H9 (cell line): ENCODE data around the gene LTB4R. TPM values are rescaled to one million over a fixed set of nuclear protein-coding genes. Genes with fewer than 3 reads are reported as not detected.
A peak's percentile ranks its signal among the peaks of the same experiment; 100 is the strongest.

Experiments
- DNase-seq: peaks from one replicate; pipeline ENCODE4 v3.0.0-alpha.2; 2017
- H2AFZ ChIP-seq: one replicate; pipeline ENCODE4 v1.6.1; 2013; ENCODE audit warnings: mild to moderate bottlenecking, low read length, control low read depth, moderate library complexity
- H2AK5ac ChIP-seq: 2 replicates; pipeline ENCODE4 v1.6.1; 2013; ENCODE audit warnings: low read length, control low read depth, mixed read lengths; ENCODE audit not compliant: insufficient read length
- H2BK120ac ChIP-seq: one replicate; pipeline ENCODE4 v1.6.1; 2013; ENCODE audit warnings: low read depth, mild to moderate bottlenecking, low read length, control low read depth, inconsistent platforms; ENCODE audit not compliant: poor library complexity, severe bottlenecking
- H2BK12ac ChIP-seq: 2 replicates; pipeline ENCODE4 v1.6.1; 2013; ENCODE audit warnings: low read length, control low read depth, mixed read lengths, low read depth; ENCODE audit not compliant: insufficient read length
- H2BK15ac ChIP-seq: 2 replicates; pipeline ENCODE4 v1.6.1; 2013; ENCODE audit warnings: low read depth, low read length, control low read depth
- H2BK20ac ChIP-seq: one replicate; pipeline ENCODE4 v1.6.1; 2013; ENCODE audit warnings: low read depth, mild to moderate bottlenecking, low read length, control low read depth, inconsistent platforms; ENCODE audit not compliant: poor library complexity, severe bottlenecking
- H2BK5ac ChIP-seq: 2 replicates; pipeline ENCODE4 v1.6.1; 2013; ENCODE audit warnings: low read length, control low read depth, mixed read lengths; ENCODE audit not compliant: insufficient read length
- H3K14ac ChIP-seq: 2 replicates; pipeline ENCODE4 v1.6.1; 2013; ENCODE audit warnings: low read length, control low read depth; ENCODE audit not compliant: insufficient read depth
- H3K18ac ChIP-seq: 2 replicates; pipeline ENCODE4 v1.6.1; 2013; ENCODE audit warnings: low read depth, mild to moderate bottlenecking, mixed read lengths, low read length, control low read depth; ENCODE audit not compliant: insufficient read length
- H3K23ac ChIP-seq: 2 replicates; pipeline ENCODE4 v1.6.1; 2013; ENCODE audit warnings: low read length, control low read depth, mixed read lengths, low read depth; ENCODE audit not compliant: insufficient read length
- H3K23me2 ChIP-seq: 2 replicates; pipeline ENCODE4 v1.6.1; 2013; ENCODE audit warnings: low read depth, mild to moderate bottlenecking, mixed read lengths, low read length, control low read depth; ENCODE audit not compliant: insufficient read length, poor library complexity, severe bottlenecking
- H3K27ac ChIP-seq: 2 replicates; pipeline ENCODE4 v1.5.1; 2013; ENCODE audit warnings: low read length, control low read depth, mixed read lengths, low read depth; ENCODE audit not compliant: insufficient read length
- H3K27me3 ChIP-seq: 2 replicates; pipeline ENCODE4 v1.6.1; 2013; ENCODE audit warnings: low read length, control low read depth, inconsistent platforms; ENCODE audit not compliant: insufficient read depth
- H3K4ac ChIP-seq: 2 replicates; pipeline ENCODE4 v1.6.1; 2013; ENCODE audit warnings: low read depth, mild to moderate bottlenecking, control low read depth, inconsistent platforms, low read length, moderate library complexity
- H3K4me1 ChIP-seq: 2 replicates; pipeline ENCODE4 v1.6.1; 2013; ENCODE audit warnings: low read length, control low read depth, inconsistent platforms; ENCODE audit not compliant: insufficient read depth
- H3K4me2 ChIP-seq: 2 replicates; pipeline ENCODE4 v1.6.1; 2013; ENCODE audit warnings: low read length, control low read depth, mixed read lengths; ENCODE audit not compliant: insufficient read length, insufficient read depth
- H3K56ac ChIP-seq: 2 replicates; pipeline ENCODE4 v1.6.1; 2013; ENCODE audit warnings: low read depth, mild to moderate bottlenecking, mixed read lengths, low read length, control low read depth; ENCODE audit not compliant: insufficient read length
- H3K79me1 ChIP-seq: 2 replicates; pipeline ENCODE4 v1.6.1; 2013; ENCODE audit warnings: low read depth, mild to moderate bottlenecking, moderate library complexity, low read length, control low read depth, inconsistent platforms; ENCODE audit not compliant: insufficient read depth, poor library complexity, severe bottlenecking
- H3K79me2 ChIP-seq: 2 replicates; pipeline ENCODE4 v1.6.1; 2013; ENCODE audit warnings: low read length, control low read depth, inconsistent platforms; ENCODE audit not compliant: insufficient read depth
- H3K9ac ChIP-seq: 2 replicates; pipeline ENCODE4 v1.6.1; 2013; ENCODE audit warnings: low read length, control low read depth, mixed read lengths; ENCODE audit not compliant: insufficient read length; ENCODE audit errors: extremely low read depth
- H3K9me3 ChIP-seq: one replicate; pipeline ENCODE4 v1.6.1; 2013; ENCODE audit warnings: low read depth, low read length, inconsistent platforms; ENCODE audit not compliant: control insufficient read depth
- H3T11ph ChIP-seq: one replicate; pipeline ENCODE4 v1.6.1; 2013; ENCODE audit warnings: mild to moderate bottlenecking, low read length, control low read depth, inconsistent platforms
- H4K20me1 ChIP-seq: one replicate; pipeline ENCODE4 v1.6.1; 2013; ENCODE audit not compliant: control insufficient read depth, insufficient read length, insufficient read depth
- H4K5ac ChIP-seq: 2 replicates; pipeline ENCODE4 v1.6.1; 2013; ENCODE audit warnings: low read depth, mild to moderate bottlenecking, mixed read lengths, low read length, control low read depth; ENCODE audit not compliant: insufficient read length
- H4K8ac ChIP-seq: replicated peaks from 2 replicates; pipeline ENCODE4 v1.6.1; 2013; ENCODE audit warnings: low read length, control low read depth, mixed read lengths, low read depth; ENCODE audit not compliant: insufficient read length
- H4K91ac ChIP-seq: 2 replicates; pipeline ENCODE4 v1.6.1; 2013; ENCODE audit warnings: low read depth, mild to moderate bottlenecking, moderate library complexity, mixed read lengths, low read length, control low read depth; ENCODE audit not compliant: insufficient read length
- H3K27ac Mint-ChIP-seq, 3 experiments: 2 replicates in 2 of 3; 3 replicates in 1 of 3; pipeline ENCODE4 v1.8.0; 2020 to 2021; ENCODE audit warnings: mixed read lengths in 3 of 3, mild to moderate bottlenecking in 1 of 3, moderate library complexity in 1 of 3
- H3K27me3 Mint-ChIP-seq: 2 replicates; pipeline ENCODE4 v1.8.0; 2021; ENCODE audit warnings: low read depth, mild to moderate bottlenecking, moderate library complexity, mixed read lengths
- H3K36me3 Mint-ChIP-seq, 3 experiments: 2 replicates in 2 of 3; 3 replicates in 1 of 3; pipeline ENCODE4 v1.8.0; 2020 to 2021; ENCODE audit warnings: low read depth in 3 of 3, mixed read lengths in 3 of 3; ENCODE audit not compliant: insufficient read depth in 1 of 3
- H3K4me1 Mint-ChIP-seq, 2 experiments: 2 replicates each; pipeline ENCODE4 v1.8.0; 2020; ENCODE audit warnings: mixed read lengths in 2 of 2
- H3K4me3 Mint-ChIP-seq, 2 experiments: 2 replicates in 1 of 2; 3 replicates in 1 of 2; pipeline ENCODE4 v1.8.0; 2020 to 2021; ENCODE audit warnings: mild to moderate bottlenecking in 2 of 2, mixed read lengths in 2 of 2, moderate library complexity in 1 of 2
- H3K9me3 Mint-ChIP-seq, 2 experiments: 2 replicates in 1 of 2; 3 replicates in 1 of 2; pipeline ENCODE4 v1.8.0; 2020; ENCODE audit warnings: mild to moderate bottlenecking in 2 of 2, mixed read lengths in 2 of 2, moderate library complexity in 1 of 2
- CTCF ChIP-seq: fragments of 200-600 bp; sonication (generic); conservative IDR thresholded peaks from 3 replicates; pipeline ENCODE4 v1.8.0; 2021; ENCODE audit warnings: antibody characterized with exemption, mild to moderate bottlenecking
- WGBS: extraction: QIAGEN DNeasy Blood & Tissue Kit; methylation state at CpG from one replicate; pipeline ENCODE4 v1.1.7; 2013; ENCODE audit warnings: missing lambda C conversion rate, low lambda C conversion rate, mixed read lengths; ENCODE audit not compliant: insufficient read length; ENCODE audit errors: extremely low coverage; 5-methylcytosine and 5-hydroxymethylcytosine counted together
- total RNA-seq: library from RNA; stranded (reverse); gene quantifications from 2 replicates; pipeline ENCODE4 v1.2.1, GENCODE V29; 2021

Gene LTB4R
- total RNA-seq, 1 experiment from 2014 or later: 8.9 TPM

- Histone ChIP-seq H3K4ac (no peak overlapping the region), H2AFZ (no peak overlapping the region), H4K91ac (no peak overlapping the region), H4K8ac (no peak overlapping the region), H3K23ac (no peak overlapping the region), H3K79me2 (peaks cover 4% of the 10 kb centered on the region; the same call in 1 of the 2 replicates), H3K79me1 (peaks cover 3% of the 10 kb centered on the region), H2BK20ac (no peak overlapping the region), H3T11ph (no peak overlapping the region), H4K5ac (no peak overlapping the region), H3K4me1 (peaks cover 4% of the 10 kb centered on the region; the same call in 1 of the 2 replicates), H3K27ac (no peak overlapping the region), H3K27me3 (no peaks in the 10 kb centered on the region), H3K56ac (no peak overlapping the region), H3K23me2 (peaks cover 11% of the 10 kb centered on the region), H4K20me1 (no peaks in the 10 kb centered on the region), H3K4me2 (peak overlapping the region; percentile 100), H2BK12ac (no peak overlapping the region), H2BK120ac (no peak overlapping the region), H2AK5ac (no peak overlapping the region), H3K9ac (peak overlapping the region; percentile 76), H3K14ac (no peak overlapping the region), H2BK5ac (no peak overlapping the region), H3K18ac (no peak overlapping the region), H3K9me3 (no peaks in the 10 kb centered on the region), H2BK15ac (no peak overlapping the region)
- Mint-ChIP-seq H3K27me3 (no peaks in the 10 kb centered on the region; the same call in 1 of the 2 replicates), H3K36me3 (peaks cover 31 to 59% (median 56%) of the 10 kb centered on the region in 3 experiments), H3K9me3 (no peaks in the 10 kb centered on the region; a peak in 1 of 5 replicates), H3K4me3 (peak overlapping the region; percentile 91 to 93), H3K27ac (peak overlapping the region in 2 of 3 experiments; percentile 83 to 97; a peak in 3 of 7 replicates), H3K4me1 (peaks cover 21 to 22% of the 10 kb centered on the region in 2 experiments)
- no CpG with 5 or more reads among the region's 16 CpGs for WGBS
- TF ChIP-seq CTCF: no peak
- DNase-seq: no peak
These were observed 10.8 kb upstream of the LTB4R start for GRCh38 chr14:24300326-24300980.
